HG03159 (cell line): ENCODE data around the gene GLRA2.
A peak's percentile ranks its signal among the peaks of the same experiment; 100 is the strongest.
"Not testable (repeated sequence)": the region's sequence is repeated elsewhere in the genome, so short reads cannot be mapped to it uniquely, and the experiment has no call there.

Experiments
- ATAC-seq: cut with Tn5 transposase; IDR thresholded peaks from one replicate; pipeline ENCODE4 v1.9.1; 2021; ENCODE audit warnings: mild to moderate bottlenecking, moderate library complexity; ENCODE audit not compliant: unreplicated experiment

The GLRA2 gene

DNA sequence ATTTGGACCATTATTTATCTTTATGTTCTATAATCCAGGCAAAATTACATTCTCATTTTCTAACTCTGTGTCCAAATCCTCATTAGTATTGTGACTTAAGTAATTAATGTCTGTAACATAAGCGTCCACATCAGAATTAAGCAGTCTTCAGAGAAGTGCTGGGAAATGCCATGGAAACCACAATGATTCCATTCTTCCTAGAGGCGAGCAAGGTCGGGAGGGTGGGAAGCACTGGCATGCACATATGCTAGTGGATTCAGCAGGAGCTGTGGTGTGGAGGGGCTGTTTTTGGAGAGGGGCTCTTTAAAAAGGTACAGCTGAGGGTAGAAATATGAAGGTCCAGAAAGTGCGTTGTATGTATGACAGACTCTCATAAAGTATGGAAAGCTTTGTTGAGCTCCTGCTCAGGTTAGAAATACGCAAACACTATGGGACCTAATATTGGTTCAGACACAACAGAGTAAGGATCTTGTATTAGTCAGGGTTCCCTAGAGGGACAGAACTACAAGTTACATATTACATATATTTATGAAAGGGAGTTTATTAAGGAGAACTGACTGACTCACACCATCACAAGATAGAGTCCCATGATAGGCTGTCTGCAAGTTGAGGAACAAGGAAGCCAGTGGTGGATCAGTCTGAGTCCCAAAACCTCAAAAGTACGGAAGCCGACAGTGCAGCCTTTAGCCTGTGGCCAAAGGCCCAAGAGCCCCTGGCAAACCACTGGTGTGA lies 61.5 kb downstream of the GLRA2 start:
- ATAC-seq, result no peak

DNA sequence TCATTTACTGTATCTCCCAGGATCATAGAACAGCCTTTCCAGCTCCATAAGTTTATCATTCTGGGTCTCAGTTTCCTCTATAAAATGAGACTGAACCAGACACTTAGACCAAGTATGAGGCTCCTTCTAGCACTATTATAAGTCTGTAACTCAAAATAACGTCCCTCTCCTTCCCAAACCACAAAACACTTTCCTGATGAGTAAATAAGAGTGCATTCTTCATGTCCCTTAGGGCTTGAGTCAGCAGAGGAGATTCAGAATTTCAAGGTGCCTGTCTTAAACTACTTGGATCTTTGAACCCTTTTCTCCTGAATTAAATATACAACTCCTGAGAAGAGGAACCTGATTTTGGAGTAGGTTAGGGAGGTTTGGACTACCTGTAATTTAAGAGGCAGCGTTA lies 62.6 kb downstream of the GLRA2 start:
- no peak for ATAC-seq

DNA sequence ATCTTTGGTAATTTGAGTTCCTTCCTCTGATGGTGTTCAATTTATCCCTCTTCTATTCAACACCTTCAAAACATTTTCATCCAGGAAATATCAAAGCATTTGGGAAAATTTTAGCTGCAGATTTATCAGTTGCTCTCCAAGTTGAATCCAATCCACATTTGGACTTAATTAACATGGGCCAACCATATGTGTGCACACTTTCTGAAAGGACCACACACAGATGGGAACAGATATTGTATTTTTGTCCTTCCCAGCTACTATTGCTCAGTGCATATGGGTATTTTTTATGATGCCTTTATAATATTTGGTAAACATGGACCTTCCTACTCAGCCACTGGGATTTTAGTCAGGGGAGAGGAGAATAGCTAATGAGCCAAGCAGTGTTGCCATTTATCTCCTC lies 65.2 kb downstream of the GLRA2 start:
- ATAC-seq, result no peak

DNA sequence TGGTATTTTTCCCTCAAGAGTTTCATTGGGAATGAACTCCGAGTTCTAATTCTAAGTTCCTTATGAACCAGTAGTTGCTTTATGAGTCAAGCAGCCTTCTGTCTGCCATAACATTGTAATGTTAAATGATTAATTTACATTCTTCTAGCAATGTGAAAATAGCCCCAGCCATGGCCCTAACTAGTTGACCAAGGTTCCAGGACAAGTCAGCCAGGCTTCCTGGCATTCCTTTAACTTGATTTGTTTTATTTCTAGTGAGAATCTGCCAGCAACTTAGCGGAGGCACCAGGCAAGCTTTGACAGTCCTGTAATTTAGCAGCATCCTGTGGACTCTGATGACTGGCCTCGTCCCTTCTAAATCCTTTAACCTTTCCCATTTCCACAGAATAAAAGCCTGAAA lies 69.0 kb downstream of the GLRA2 start:
- no peak for ATAC-seq

DNA sequence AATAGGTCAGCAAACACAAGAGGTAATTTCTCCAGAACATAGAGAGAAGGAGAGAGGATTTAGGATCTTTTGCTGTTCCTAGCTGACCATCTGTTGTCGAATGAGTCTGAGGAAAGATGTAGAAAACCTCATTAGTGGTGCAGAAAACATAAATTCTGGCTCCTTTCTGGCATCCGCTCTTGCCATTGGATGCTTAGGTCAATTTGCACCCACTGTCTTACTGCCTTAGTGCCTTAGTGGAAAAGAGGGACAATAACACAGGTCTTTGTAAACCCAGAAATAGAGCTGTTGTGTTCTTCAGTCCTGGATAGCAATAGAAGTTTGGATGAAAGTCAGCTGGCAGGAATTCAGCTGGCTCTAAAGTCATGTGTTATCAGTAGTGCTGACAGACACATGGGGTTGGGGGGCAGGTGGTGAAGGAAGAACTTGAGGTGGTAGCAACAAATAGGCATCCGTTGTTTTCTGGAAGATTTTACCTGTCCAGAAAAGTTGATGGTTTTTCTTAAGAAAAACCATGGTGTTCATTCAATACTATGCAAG lies 78.2 kb downstream of the GLRA2 start:
- ATAC-seq, result no peak

DNA sequence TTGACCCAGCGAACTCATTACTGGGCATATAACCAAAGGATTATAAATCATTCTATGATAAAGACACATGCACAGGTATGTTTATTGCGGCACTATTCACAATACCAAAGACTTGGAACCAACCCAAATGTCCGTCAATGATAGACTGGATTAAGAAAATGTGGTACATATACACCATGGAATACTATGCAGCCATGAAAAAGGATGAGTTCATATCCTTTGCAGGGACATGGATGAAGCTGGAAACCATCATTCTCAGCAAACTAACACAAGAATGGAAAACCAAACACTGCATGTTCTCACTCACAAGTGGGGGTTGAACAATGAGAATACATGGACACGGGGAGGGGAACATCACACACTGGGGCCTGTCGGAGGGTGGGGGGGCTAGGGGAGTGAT lies 83.1 kb downstream of the GLRA2 start:
- ATAC-seq, result not testable (repeated sequence)

DNA sequence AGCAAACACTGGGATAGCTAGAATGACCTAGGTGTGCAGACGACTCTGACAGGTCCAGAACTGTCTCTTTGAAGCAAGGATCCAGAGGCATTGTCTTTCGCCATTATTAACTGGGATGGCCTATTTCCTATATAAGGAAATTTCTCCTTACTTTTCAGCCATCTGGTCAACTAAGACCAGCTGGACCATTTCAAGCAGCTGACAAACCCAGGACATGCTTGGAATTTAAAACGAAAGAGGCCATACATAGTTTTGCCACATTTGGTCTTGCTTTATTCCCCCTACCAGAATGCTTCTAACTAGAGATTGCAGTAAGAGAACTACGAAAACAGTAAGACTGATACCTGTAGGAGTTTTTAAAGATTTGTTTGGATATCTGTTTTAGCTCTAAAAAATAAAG lies 87.0 kb downstream of the GLRA2 start:
- ATAC-seq, result no peak

DNA sequence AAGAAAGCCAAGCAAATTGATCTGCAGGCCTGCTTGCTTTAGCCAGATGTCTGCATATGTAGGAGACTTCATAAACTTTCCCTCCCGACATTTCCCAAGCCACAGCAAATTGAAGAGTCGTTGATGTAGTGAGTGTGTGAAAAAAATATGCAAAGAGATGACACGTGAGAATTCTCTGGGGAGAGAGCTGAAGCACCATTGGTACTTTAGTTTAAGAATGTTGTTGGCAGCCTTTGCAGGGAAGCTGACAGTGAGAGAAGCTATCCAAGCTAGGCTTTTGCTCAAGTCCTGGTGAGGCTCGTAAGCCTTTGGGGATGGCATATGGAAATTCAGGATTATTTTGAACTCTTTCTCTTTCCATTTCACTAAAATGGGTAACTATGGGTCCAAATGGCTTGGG lies 87.5 kb downstream of the GLRA2 start:
- ATAC-seq, result no peak

DNA sequence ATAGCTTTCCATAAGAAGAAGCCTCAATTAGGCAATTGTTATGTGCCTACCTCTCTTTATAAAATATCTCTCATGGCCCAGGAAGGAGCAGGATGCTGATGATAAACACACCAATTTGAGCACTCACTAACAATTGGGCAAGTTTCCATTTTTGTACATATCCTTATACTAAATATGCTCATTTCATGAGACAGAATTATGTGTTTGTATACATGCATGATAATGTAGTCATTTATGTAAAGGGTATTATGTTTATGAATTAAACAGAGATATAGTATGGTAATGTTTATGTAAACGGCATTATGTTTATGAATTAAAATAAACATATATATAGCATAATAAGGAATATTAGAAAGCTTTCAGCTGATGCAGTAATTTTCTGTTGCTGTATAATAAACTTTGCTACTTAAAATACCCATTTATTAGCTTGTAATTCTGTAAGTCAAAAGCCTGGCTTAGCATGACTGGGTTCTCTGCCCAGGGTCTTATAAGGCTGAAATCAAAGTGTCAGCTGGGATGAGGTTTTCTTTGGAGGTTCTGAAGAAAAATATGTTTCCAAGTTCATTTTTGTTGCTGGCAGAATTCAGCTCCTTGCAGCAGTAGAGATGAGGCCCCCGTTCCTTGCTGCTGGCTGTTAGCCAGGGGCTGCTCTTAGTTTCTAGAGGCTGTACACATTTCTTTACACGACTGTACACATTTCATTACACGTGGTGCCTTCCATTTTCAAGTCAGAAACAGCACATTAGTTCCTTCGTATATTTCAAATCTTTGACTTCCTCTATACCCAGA lies 89.0 kb downstream of the GLRA2 start:
- ATAC-seq, result no peak

DNA sequence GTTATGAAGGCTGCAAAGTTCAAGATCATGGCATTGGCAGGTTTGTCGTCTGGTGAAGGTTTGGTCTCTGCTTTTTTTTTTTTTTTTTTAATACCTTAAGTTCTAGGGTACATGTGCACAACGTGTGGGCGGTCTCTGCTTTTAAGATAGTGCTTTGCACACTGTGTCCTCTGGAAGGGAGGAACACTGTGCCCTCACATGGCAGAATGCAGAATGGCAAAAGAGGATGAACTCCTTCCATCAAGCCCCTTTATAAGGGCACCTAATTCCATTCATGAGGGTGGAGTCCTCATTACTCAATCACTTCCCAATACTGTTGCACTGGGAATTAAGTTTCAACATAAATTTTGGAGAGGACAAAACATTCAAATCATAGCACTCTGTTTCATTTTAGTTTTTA lies 101.4 kb downstream of the GLRA2 start:
- ATAC-seq, result no peak

DNA sequence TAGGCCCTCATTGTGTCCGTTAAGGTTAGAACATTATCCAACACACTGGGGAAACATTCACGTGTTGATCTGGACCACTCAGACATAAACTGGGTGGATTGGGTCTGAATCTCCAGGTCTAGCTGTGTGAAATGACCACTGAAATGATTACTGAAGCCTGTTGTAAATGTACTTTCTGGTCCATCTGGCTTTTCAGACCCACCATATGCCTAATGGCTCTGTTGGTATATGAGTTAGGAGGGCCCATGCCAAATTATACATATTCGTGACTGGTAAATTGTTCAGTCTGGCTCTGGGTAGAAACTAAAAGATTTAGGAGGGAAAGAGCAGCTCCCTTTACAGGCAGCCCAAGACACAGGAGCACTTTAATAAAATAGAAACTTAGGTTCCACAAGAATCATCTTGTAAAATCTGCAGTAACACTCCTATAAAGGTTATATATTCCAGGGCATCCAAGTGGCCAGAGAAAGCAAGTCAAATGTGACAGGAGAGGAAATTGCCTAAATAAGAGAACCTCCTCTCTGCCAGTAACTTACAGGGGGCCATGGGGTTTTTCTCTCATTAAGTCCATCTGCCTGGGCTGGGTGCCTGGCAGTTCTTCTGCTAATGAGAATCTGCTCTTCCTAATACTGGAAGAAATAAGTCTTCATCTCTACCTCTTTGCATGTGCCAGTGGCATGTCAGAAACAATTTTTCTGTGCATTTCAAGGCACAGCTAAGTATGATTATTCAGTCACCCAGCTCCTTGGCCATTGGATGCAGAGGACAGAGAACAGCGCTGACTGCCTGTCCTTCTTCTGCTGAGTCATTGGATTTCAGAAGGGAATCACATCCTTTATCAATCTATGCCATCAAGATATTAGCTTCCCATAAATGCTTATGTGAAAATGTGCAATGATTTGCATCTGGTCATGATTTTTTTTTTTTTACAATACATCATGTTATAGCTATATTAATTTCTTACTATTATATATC lies 112.6 kb downstream of the GLRA2 start:
- no peak for ATAC-seq

DNA sequence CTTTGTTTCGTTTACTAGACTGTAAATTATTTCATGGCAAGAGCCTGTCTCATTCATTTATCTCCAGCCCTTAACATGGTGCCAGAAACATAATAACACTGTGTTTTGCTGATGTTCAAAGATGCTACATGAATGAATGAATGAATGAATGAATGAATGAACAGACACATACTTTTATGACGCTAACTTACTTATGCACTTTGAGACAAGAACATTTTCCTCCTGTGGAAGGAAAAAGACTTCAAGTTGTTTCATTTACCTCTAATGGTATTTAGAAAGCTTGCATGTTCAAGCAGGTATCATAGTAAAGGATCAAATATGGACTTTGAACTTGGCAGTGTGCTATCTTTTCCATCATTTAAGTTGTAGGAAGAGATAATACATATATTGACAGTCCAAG lies 131.6 kb downstream of the GLRA2 start:
- ATAC-seq, result no peak

DNA sequence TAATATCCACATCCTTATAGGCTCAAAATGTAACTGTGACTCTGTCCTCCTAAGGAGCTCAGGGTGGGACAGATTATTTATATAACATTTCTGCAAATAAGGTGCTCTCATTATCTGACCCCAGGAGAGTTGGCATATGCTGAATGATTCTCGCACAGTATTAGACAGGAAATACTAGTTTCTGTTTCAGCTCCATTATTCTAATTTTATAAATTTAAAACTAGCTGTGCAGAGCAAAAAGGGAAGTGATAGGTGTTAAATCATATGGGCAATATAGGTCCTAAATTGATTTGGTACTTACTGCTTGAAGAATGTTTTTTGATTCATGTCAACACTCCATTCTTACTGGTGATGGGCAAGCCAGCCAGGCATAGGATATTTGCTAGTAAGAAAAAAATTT lies 141.5 kb downstream of the GLRA2 start:
- ATAC-seq, result peak; percentile 76

DNA sequence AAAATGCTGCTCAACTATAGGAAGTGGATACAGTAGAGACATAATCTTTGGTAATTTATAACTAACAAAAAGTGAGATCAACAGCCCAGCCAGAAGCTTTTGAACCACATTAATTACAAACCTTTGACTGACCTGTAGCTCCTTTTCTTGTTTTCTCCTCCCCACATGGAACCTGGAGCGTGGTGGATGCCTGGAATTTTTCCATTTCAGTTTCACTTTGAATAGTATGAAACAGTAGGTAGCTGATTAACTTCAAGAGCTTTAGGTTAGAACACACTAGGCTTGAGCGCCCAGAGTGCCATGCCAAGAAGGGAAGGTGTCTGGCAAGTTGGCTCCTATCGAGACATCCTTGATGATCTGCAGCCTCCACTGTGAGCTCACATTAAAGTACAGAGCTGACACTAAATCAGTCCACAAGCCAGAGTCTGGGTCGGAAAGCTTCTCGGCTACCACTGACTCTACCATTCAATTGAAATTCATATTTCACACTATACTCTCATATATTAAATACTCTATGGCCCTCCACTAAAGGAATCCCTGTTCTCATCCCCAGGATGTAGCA lies 143.4 kb downstream of the GLRA2 start:
- ATAC-seq, result no peak

DNA sequence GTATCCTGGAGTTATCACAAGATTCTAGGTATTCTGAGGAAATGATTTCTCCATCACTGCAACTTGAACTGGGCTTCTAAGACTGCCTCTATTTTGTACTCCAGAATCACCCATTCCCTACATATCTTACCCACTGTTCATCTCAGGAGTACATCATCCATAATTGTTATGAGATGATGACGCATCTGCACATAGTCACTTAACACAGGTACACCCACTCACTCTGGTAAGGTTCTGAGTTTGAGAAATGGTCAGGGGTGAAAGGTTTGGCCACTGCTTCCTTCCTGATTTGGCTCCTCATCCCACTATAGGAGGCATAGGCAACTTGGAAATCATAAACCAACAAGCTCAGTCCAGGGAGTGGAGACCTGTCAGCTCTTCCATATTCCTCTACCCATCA lies 143.9 kb downstream of the GLRA2 start:
- ATAC-seq, result no peak

DNA sequence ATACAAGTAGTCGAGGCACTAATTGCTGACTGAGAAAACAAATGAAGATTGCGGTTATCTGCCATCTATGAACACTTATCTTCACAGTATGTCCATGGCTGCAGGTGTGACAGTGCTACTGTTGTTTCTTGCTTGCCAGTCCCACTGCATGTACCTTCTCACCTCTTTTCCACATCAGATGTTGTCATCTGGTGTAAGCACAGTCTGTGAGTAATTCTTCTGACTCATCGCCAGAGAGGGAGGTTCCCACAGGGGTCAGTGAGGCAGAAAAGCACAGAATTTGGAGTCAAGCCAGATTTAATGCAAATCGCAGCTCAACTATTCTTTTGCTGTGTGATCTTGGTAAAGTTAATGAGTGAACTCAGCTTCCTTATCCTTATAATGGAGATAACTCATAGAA lies 144.4 kb downstream of the GLRA2 start:
- ATAC-seq, result peak; percentile 91

DNA sequence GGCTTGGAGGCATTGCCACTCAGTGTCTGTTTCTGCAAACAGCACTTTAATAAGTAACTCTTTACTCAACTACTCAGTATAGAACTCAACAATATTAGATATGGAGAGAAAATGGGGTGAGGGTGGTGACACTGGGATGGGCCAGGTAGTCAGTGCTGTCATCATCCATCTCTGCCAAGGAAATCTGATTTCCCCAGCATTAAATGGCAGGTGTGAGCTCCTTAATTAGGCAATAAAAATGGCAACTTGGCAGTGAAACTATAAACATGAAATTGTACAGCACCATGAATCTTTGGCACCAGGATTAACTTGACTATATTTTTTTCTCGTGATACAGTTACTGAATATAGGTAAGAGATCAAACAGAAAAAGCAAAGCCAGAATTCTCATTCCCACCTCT lies 146.2 kb downstream of the GLRA2 start:
- no peak for ATAC-seq

DNA sequence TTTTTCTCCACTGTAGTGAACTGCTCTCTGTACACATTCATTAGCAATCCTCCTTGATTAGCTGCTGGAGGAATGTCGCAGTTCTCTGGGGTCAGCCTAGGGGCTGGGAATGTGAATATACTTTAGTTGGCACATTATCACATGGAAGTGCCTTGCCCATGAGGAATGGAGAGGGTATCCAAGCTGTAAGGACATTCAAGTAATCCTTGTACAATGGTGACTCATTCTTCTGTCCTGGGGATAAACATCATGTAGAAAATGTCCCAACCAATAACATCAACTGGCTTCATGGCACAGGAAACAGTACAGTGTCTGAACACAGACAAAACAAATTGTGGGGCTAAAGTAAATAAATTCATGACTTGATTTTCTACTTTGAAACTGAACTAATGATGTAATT lies 147.1 kb downstream of the GLRA2 start:
- ATAC-seq, result no peak

DNA sequence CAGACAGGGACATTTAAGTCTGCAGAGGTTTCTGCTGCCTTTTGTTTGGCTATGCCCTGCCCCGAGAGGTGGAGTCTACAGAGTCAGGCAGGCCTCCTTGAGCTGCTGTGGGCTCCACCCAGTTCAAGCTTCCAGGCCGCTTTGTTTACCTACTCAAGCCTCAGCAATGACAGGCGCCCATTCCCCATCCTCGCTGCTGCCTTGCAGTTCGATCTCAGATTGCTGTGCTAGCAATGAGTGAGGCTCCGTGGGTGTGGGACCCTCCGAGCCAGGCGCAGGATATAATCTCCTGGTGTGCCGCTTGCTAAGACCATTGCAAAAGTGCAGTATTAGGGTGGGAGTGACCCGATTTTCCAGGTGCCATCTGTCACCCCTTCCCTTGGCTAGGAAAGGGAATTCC lies 159.0 kb downstream of the GLRA2 start:
- not testable (repeated sequence) for ATAC-seq

DNA sequence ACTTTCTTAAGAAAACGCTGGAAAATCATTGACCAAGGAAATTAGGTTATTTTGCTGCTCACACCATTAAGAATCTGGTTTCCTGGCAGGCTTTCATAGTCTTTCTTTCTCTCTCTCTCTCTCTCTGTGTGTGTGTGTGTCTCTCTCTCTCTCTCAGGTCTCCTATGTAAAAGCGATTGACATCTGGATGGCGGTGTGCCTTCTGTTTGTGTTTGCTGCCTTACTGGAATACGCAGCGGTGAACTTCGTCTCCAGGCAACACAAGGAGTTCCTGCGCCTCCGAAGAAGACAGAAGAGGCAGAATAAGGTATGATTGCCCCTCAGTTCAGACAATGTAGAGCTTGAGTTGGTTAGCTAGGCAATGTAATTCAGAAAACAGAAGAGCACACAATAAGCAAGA lies 161.2 kb downstream of the GLRA2 start:
- no peak for ATAC-seq

DNA sequence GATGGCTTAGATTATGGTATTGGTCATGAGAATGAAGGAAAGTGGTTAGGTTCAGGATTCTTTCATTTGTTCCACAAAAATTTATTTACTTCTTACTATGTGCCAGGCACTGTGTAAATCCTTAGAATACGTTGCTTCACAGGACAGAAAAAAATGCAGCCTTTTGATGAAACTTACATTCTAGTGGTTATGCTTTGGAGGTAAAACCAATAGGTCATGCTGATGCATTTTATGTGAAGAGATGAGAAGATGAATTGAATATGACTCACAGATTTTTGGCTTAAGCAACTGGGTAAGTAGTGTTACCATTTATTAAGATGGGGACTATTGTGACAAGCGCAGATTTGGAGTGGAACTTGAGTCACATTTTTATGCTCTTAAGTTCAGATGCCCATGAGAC lies 165.3 kb downstream of the GLRA2 start:
- no peak for ATAC-seq
